Stimulated activated naive CD8-positive, alpha-beta T cell treated with anti-CD3 and anti-CD28 coated beads, Interleukin-15, amount 100 ng/mL, for 72 hours (primary cell): Measurements from ENCODE around the gene STEAP3.

Experiments
- ATAC-seq: fragments of 150-1000 bp; cut with Tn5 transposase; 2 replicates; pipeline ENCODE4 v1.10.0; 2021; ENCODE audit warnings: mild to moderate bottlenecking, moderate library complexity
- DNase-seq, 2 donors: peaks; one replicate each; pipeline ENCODE4 v3.0.0; 2021 to 2022
- H3K27ac Mint-ChIP-seq, 2 donors: one replicate each; pipeline ENCODE4 v1.8.0; 2022; ENCODE audit warnings: mild to moderate bottlenecking in 2 of 2, mixed read lengths in 2 of 2, moderate library complexity in 2 of 2
- H3K27me3 Mint-ChIP-seq: one replicate; pipeline ENCODE4 v1.8.0; 2022; ENCODE audit warnings: mixed read lengths
- H3K4me1 Mint-ChIP-seq: one replicate; pipeline ENCODE4 v1.8.0; 2022; ENCODE audit warnings: mild to moderate bottlenecking, mixed read lengths
- H3K4me3 Mint-ChIP-seq, 2 donors: one replicate each; pipeline ENCODE4 v1.8.0; 2022; ENCODE audit warnings: mild to moderate bottlenecking in 2 of 2, mixed read lengths in 2 of 2, moderate library complexity in 1 of 2
- H3K9me3 Mint-ChIP-seq, 2 donors: one replicate each; pipeline ENCODE4 v1.8.0; 2022; ENCODE audit warnings: mixed read lengths in 2 of 2

The STEAP3 gene

GRCh38 chr2:119280680-119281079 lies 57.0 kb downstream of the STEAP3 start:
- DNase-seq (no peak), ATAC-seq (no peak)
- no peak overlapping the region for H3K4me3 Mint-ChIP-seq
- no peak overlapping the region for H3K27ac Mint-ChIP-seq
- H3K27me3 Mint-ChIP-seq = no peaks in the 10 kb centered on the region
- H3K9me3 Mint-ChIP-seq = no peaks in the 10 kb centered on the region
- H3K4me1 Mint-ChIP-seq = no peaks in the 10 kb centered on the region

GRCh38 chr2:119282146-119282995 lies 58.7 kb downstream of the STEAP3 start:
- Mint-ChIP-seq H3K4me3 (no peak overlapping the region), H3K9me3 (no peaks in the 10 kb centered on the region), H3K27ac (peak overlapping the region in 1 of 2 donors; percentile 63), H3K4me1 (no peaks in the 10 kb centered on the region), H3K27me3 (no peaks in the 10 kb centered on the region)
- ATAC-seq (no peak), DNase-seq (no peak)

GRCh38 chr2:119282996-119283511 lies 59.4 kb downstream of the STEAP3 start:
- Mint-ChIP-seq H3K4me3 (no peak overlapping the region), H3K4me1 (no peaks in the 10 kb centered on the region), H3K9me3 (no peaks in the 10 kb centered on the region), H3K27ac (no peak overlapping the region), H3K27me3 (no peaks in the 10 kb centered on the region)
- no peak for ATAC-seq
- no peak for DNase-seq

- DNase-seq = no peak
- H3K27ac Mint-ChIP-seq = no peak overlapping the region
- H3K27me3 Mint-ChIP-seq = no peaks in the 10 kb centered on the region
- no peaks in the 10 kb centered on the region for H3K9me3 Mint-ChIP-seq
- no peaks in the 10 kb centered on the region for H3K4me1 Mint-ChIP-seq
- no peak overlapping the region for H3K4me3 Mint-ChIP-seq
- ATAC-seq = no peak
Measured at GRCh38 chr2:119283873-119284331, 60.3 kb downstream of the STEAP3 start.

- no peaks in the 10 kb centered on the region for H3K4me1 Mint-ChIP-seq
- no peak overlapping the region for H3K27ac Mint-ChIP-seq
- no peak for ATAC-seq
- no peaks in the 10 kb centered on the region for H3K9me3 Mint-ChIP-seq
- no peak for DNase-seq
- no peak overlapping the region for H3K4me3 Mint-ChIP-seq
- H3K27me3 Mint-ChIP-seq = no peaks in the 10 kb centered on the region
Measured at GRCh38 chr2:119286661-119287060, 63.0 kb downstream of the STEAP3 start.

- H3K27me3 Mint-ChIP-seq = no peaks in the 10 kb centered on the region
- ATAC-seq = no peak
- no peaks in the 10 kb centered on the region for H3K4me1 Mint-ChIP-seq
- peak overlapping the region in 1 of 2 donors; percentile 28 for H3K27ac Mint-ChIP-seq
- no peak overlapping the region for H3K4me3 Mint-ChIP-seq
- H3K9me3 Mint-ChIP-seq = no peaks in the 10 kb centered on the region
- no peak for DNase-seq
Measured at GRCh38 chr2:119288576-119288975, 64.9 kb downstream of the STEAP3 start.

GRCh38 chr2:119289093-119289492 lies 65.5 kb downstream of the STEAP3 start:
- Mint-ChIP-seq H3K27me3 (no peaks in the 10 kb centered on the region), H3K27ac (no peak overlapping the region), H3K4me1 (no peaks in the 10 kb centered on the region), H3K4me3 (no peak overlapping the region), H3K9me3 (no peaks in the 10 kb centered on the region)
- no peak for DNase-seq
- no peak for ATAC-seq

- no peaks in the 10 kb centered on the region for H3K9me3 Mint-ChIP-seq
- no peaks in the 10 kb centered on the region for H3K27me3 Mint-ChIP-seq
- DNase-seq = no peak
- ATAC-seq = no peak
- H3K4me1 Mint-ChIP-seq = no peaks in the 10 kb centered on the region
- no peak overlapping the region for H3K27ac Mint-ChIP-seq
- no peak overlapping the region for H3K4me3 Mint-ChIP-seq
Measured at GRCh38 chr2:119289642-119290041, 66.0 kb downstream of the STEAP3 start.

- no peaks in the 10 kb centered on the region for H3K27me3 Mint-ChIP-seq
- H3K9me3 Mint-ChIP-seq = no peaks in the 10 kb centered on the region
- no peaks in the 10 kb centered on the region for H3K4me1 Mint-ChIP-seq
- ATAC-seq (no peak), DNase-seq (no peak)
- H3K27ac Mint-ChIP-seq = no peak overlapping the region
- no peak overlapping the region for H3K4me3 Mint-ChIP-seq
Measured at GRCh38 chr2:119290859-119291587, 67.4 kb downstream of the STEAP3 start.

- Mint-ChIP-seq H3K27ac (no peak overlapping the region), H3K27me3 (no peaks in the 10 kb centered on the region), H3K4me3 (no peak overlapping the region), H3K4me1 (no peaks in the 10 kb centered on the region), H3K9me3 (no peaks in the 10 kb centered on the region)
- DNase-seq (no peak), ATAC-seq (no peak)
Measured at GRCh38 chr2:119291588-119292167, 68.0 kb downstream of the STEAP3 start.

- H3K27ac Mint-ChIP-seq = no peak overlapping the region
- DNase-seq = no peak
- no peaks in the 10 kb centered on the region for H3K9me3 Mint-ChIP-seq
- no peaks in the 10 kb centered on the region for H3K27me3 Mint-ChIP-seq
- no peak for ATAC-seq
- no peaks in the 10 kb centered on the region for H3K4me1 Mint-ChIP-seq
- no peak overlapping the region for H3K4me3 Mint-ChIP-seq
Measured at GRCh38 chr2:119292226-119292625, 68.6 kb downstream of the STEAP3 start.

- no peaks in the 10 kb centered on the region for H3K27me3 Mint-ChIP-seq
- no peak overlapping the region for H3K4me3 Mint-ChIP-seq
- H3K4me1 Mint-ChIP-seq = no peaks in the 10 kb centered on the region
- DNase-seq (no peak), ATAC-seq (no peak)
- H3K9me3 Mint-ChIP-seq = no peaks in the 10 kb centered on the region
- H3K27ac Mint-ChIP-seq = no peak overlapping the region
Measured at GRCh38 chr2:119293254-119293653, 69.6 kb downstream of the STEAP3 start.

GRCh38 chr2:119293900-119294299 lies 70.3 kb downstream of the STEAP3 start:
- no peaks in the 10 kb centered on the region for H3K9me3 Mint-ChIP-seq
- H3K4me1 Mint-ChIP-seq = no peaks in the 10 kb centered on the region
- H3K27ac Mint-ChIP-seq = no peak overlapping the region
- H3K27me3 Mint-ChIP-seq = no peaks in the 10 kb centered on the region
- no peak for ATAC-seq
- no peak overlapping the region for H3K4me3 Mint-ChIP-seq
- DNase-seq = no peak

GRCh38 chr2:119294671-119295070 lies 71.0 kb downstream of the STEAP3 start:
- Mint-ChIP-seq H3K4me3 (no peak overlapping the region), H3K27ac (no peak overlapping the region), H3K27me3 (no peaks in the 10 kb centered on the region), H3K9me3 (no peaks in the 10 kb centered on the region), H3K4me1 (no peaks in the 10 kb centered on the region)
- ATAC-seq (no peak), DNase-seq (no peak)

- H3K27me3 Mint-ChIP-seq = no peaks in the 10 kb centered on the region
- H3K27ac Mint-ChIP-seq = no peak overlapping the region
- no peak for ATAC-seq
- no peaks in the 10 kb centered on the region for H3K4me1 Mint-ChIP-seq
- H3K4me3 Mint-ChIP-seq = no peak overlapping the region
- DNase-seq = no peak
- no peaks in the 10 kb centered on the region for H3K9me3 Mint-ChIP-seq
Measured at GRCh38 chr2:119295688-119296375, 72.2 kb downstream of the STEAP3 start.
